Measurements from ENCODE around the gene EIF1AD. TPM values are rescaled to one million over a fixed set of nuclear protein-coding genes. Genes with fewer than 3 reads are reported as not detected.

The EIF1AD gene
- total RNA-seq (10 to 100 TPM; 28.7 to 35.0 TPM), polyA plus RNA-seq (10 to 100 TPM in 1 of 2 donors, 1 to 10 TPM in 1; 8.4 to 16.2 TPM)
- long read RNA-seq, donor 1, partial matches to known transcripts = 1 of 12 reads
- long read RNA-seq, donor 1, other reads (novel, unspliced or antisense) = 7 of 12 reads
- long read RNA-seq, donor 2, partial matches to known transcripts = 1 of 6 reads
- long read RNA-seq, donor 2, other reads (novel, unspliced or antisense) = 4 of 6 reads

DNA sequence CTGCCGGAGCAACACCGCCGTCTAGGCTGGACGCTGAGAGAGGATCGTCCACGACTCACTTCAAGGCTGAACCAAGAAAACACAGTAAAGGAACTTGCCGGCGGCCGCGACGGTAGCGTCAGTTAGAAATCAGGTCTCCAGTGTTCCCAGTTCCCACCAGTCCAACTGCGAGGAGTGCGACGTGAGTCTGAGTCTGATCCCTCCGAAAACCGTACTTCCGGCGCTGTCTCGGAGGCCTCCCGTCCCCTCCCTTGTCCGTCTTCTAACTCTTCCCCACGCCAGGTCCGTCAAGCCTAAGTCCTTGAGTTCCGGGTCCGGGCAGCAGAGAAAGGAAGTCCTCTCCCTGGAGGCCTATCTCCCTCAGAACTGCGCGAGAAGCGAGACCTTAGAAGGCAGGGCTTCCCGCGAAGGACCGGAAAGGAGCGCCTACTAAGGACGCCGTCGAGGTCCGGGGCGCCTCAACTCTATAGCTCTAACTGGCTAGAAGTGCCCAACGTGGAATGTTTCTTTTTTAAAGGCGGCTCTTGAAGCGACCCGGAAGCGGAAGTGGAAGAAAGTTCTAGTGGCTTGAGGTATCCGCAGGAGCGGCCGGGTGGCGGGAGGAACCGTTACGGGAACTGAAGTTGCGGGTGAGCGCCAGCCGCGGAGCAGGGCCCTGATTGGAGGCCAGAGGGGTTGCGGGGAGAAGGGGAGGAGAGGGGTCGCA, at the start of gene EIF1AD, which contains the start of gene BANF1:
EIF1AD (minus strand) TSS at position 216 of the 706 bp plus-strand sequence. CDS start 1,768 bp downstream, outside the sequence.
BANF1 (plus strand) TSS at position 562 of the 706 bp plus-strand sequence. CDS start 748 bp downstream, outside the sequence.
- Histone ChIP-seq H3K27me3 (ENCODE audit: control insufficient read depth in 1 of 2, insufficient read depth in 2 of 2, low read length in 1 of 2) (no peaks in the 10 kb centered on the region), H3K9me3 (ENCODE audit: control insufficient read depth, low read length) (no peaks in the 10 kb centered on the region), H3K4me3 (ENCODE audit: low read length in 2 of 2) (peak within 1 kb of the TSS; percentile 72 to 95), H3K36me3 (ENCODE audit: control insufficient read depth in 1 of 2, insufficient read depth in 2 of 2, low read length in 1 of 2) (peaks cover 3 to 11% of the 10 kb centered on the region in 2 donors), H3K4me1 (ENCODE audit: control insufficient read depth in 1 of 2, insufficient read depth in 2 of 2, low read length in 2 of 2) (no peaks in the 10 kb centered on the region), H3K27ac (ENCODE audit: low read depth in 1 of 2, low read length in 2 of 2) (peak within 1 kb of the TSS; percentile 65 to 95)
- 0 to 1% methylated on average over 55 of the region's 55 CpGs for WGBS, 2 donors
- ATAC-seq (ENCODE audit: low FRiP score) = peak; percentile 96
- DNase-seq = peak; percentile 94 to 95
- intact Hi-C loops (cut with DNase I) = loop anchor here in 1 of 2 donors (2.0 to 5.0 kb wide), 2 partner anchors 19 to 115 kb away; partner anchors contain the start of gene FIBP

- no peak for DNase-seq
- intact Hi-C loops (cut with DNase I) = no loop called here
- Histone ChIP-seq H3K27ac (ENCODE audit: low read depth in 1 of 2, low read length in 2 of 2) (peak overlapping the region in 1 of 2 donors; percentile 72), H3K27me3 (ENCODE audit: control insufficient read depth in 1 of 2, insufficient read depth in 2 of 2, low read length in 1 of 2) (no peaks in the 10 kb centered on the region), H3K9me3 (ENCODE audit: control insufficient read depth, low read length) (no peaks in the 10 kb centered on the region), H3K4me1 (ENCODE audit: control insufficient read depth in 1 of 2, insufficient read depth in 2 of 2, low read length in 2 of 2) (peaks cover 0 to 4% of the 10 kb centered on the region in 2 donors), H3K36me3 (ENCODE audit: control insufficient read depth in 1 of 2, insufficient read depth in 2 of 2, low read length in 1 of 2) (no peaks in the 10 kb centered on the region), H3K4me3 (ENCODE audit: low read length in 2 of 2) (peak overlapping the region; percentile 5 to 17)
- ATAC-seq (ENCODE audit: low FRiP score) = no peak
- 22% methylated on average over 12 of the region's 12 CpGs for WGBS, 2 donors
Measured at GRCh38 chr11:66051371-66051765, 49.4 kb upstream of the EIF1AD start.

DNA sequence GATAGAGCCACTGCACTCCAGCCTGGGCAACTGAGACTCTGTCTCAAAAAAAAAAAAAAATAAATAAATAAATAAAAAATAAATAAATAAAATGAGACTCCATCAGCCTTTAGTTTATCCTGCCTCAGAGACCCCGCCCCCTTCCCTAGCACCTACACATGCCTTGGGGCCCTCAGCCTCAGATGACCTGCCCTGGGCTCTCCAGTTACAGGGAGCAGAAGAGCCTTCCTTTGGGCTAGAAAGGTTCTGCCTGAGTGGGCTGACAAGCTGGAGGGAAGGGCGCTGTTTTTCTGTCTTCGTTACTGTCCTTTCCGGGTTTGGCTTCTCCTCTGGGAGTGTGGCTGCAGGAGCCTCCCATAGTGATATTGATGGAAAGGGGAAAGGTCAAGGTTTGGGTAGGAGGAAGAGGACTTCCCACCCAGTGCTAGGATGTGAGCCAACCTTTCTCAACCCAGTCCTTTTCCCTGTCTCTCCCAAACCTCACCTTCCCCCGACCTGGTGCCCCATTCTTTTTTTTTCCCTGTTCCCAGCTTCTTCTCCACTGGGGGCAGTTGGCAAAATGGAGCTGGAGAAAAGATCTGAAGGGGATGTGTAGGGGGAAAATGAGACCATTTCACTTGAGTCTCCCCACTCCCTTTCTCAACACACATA, 48.7 kb upstream of the EIF1AD start:
- ATAC-seq (ENCODE audit: low FRiP score) (no peak), DNase-seq (peak in 1 of 2 donors; percentile 25)
- Histone ChIP-seq H3K27me3 (ENCODE audit: control insufficient read depth in 1 of 2, insufficient read depth in 2 of 2, low read length in 1 of 2) (no peaks in the 10 kb centered on the region), H3K4me3 (ENCODE audit: low read length in 2 of 2) (no peak overlapping the region), H3K27ac (ENCODE audit: low read depth in 1 of 2, low read length in 2 of 2) (no peak overlapping the region), H3K36me3 (ENCODE audit: control insufficient read depth in 1 of 2, insufficient read depth in 2 of 2, low read length in 1 of 2) (no peaks in the 10 kb centered on the region), H3K9me3 (ENCODE audit: control insufficient read depth, low read length) (no peaks in the 10 kb centered on the region), H3K4me1 (ENCODE audit: control insufficient read depth in 1 of 2, insufficient read depth in 2 of 2, low read length in 2 of 2) (peaks cover 0 to 4% of the 10 kb centered on the region in 2 donors)
- intact Hi-C loops (cut with DNase I) = no loop called here
- 84 to 85% methylated on average over 5 of the region's 5 CpGs for whole genome bisulfite sequencing, 2 donors

DNA sequence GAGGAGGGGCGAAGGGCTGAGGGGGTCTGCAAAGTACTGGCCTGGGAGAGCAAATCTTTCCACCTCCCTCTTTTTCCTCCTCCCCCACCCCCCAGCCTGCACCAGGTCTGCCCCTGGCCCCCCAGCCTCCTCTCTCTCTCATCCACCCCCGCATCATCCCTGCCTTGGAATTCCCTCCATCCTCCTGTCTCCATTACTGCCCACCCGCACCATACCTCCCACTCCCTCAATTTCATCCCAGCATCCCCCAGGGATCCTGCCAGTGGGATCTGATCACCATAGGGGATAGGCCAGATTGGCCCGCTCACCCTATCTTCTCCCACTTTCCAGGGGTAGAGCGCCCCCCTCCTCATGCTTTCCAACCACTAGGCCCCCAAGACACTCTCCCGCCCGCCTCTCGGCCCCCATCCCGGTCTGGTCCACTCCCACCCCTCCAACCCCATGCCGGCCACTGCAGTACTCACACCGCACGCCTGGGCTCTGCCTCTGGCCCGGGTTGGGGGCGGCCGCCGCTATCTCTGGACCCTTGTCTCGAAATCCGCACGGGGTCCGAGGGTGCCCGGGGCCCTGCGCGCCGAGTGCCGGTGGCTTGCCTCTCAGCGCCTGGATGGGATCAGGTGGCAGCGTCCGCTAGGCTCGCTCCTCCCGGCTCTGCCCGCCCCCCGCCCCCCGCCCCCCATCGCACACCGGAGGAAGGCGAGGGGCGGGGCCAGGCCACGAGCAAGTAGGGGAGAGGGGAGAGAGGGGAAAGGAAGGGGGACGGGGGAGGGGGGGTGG, 46.8 kb upstream of the EIF1AD start, which contains the start of gene GAL3ST3:
GAL3ST3 (minus strand) TSS at position 615 of the 777 bp plus-strand sequence. CDS start 3,746 bp downstream, outside the sequence.
- 9 to 13% methylated on average over 33 to 39 of the region's 39 CpGs for WGBS, 2 donors
- H3K27ac ChIP-seq (ENCODE audit: low read depth in 1 of 2, low read length in 2 of 2) = no peak within 1 kb of the TSS
- H3K9me3 ChIP-seq (ENCODE audit: control insufficient read depth, low read length) = no peaks in the 10 kb centered on the region
- ATAC-seq (ENCODE audit: low FRiP score) (no peak), DNase-seq (peak in 1 of 2 donors; percentile 76)
- H3K4me3 ChIP-seq (ENCODE audit: low read length in 2 of 2) = no peak within 1 kb of the TSS
- no peaks in the 10 kb centered on the region for H3K36me3 ChIP-seq (ENCODE audit: control insufficient read depth in 1 of 2, insufficient read depth in 2 of 2, low read length in 1 of 2)
- H3K4me1 ChIP-seq (ENCODE audit: control insufficient read depth in 1 of 2, insufficient read depth in 2 of 2, low read length in 2 of 2) = peaks cover 0 to 4% of the 10 kb centered on the region in 2 donors
- intact Hi-C loops (cut with DNase I) = no loop called here
- H3K27me3 ChIP-seq (ENCODE audit: control insufficient read depth in 1 of 2, insufficient read depth in 2 of 2, low read length in 1 of 2) = no peaks in the 10 kb centered on the region

GRCh38 chr11:66047541-66048365, 45.8 kb upstream of the EIF1AD start:
- Histone ChIP-seq H3K27ac (ENCODE audit: low read depth in 1 of 2, low read length in 2 of 2) (no peak overlapping the region), H3K9me3 (ENCODE audit: control insufficient read depth, low read length) (no peaks in the 10 kb centered on the region), H3K27me3 (ENCODE audit: control insufficient read depth in 1 of 2, insufficient read depth in 2 of 2, low read length in 1 of 2) (no peaks in the 10 kb centered on the region), H3K36me3 (ENCODE audit: control insufficient read depth in 1 of 2, insufficient read depth in 2 of 2, low read length in 1 of 2) (no peaks in the 10 kb centered on the region), H3K4me1 (ENCODE audit: control insufficient read depth in 1 of 2, insufficient read depth in 2 of 2, low read length in 2 of 2) (no peaks in the 10 kb centered on the region), H3K4me3 (ENCODE audit: low read length in 2 of 2) (no peak overlapping the region)
- ATAC-seq (ENCODE audit: low FRiP score) (no peak), DNase-seq (peak in 1 of 2 donors; percentile 68)
- intact Hi-C loops (cut with DNase I) = no loop called here
- 39% methylated on average over 11 of the region's 11 CpGs for WGBS, 2 donors

GRCh38 chr11:66046901-66047300, 44.9 kb upstream of the EIF1AD start:
- no peak overlapping the region for H3K27ac ChIP-seq (ENCODE audit: low read depth in 1 of 2, low read length in 2 of 2)
- WGBS, 2 donors = 94 to 95% methylated on average over 3 of the region's 3 CpGs

GRCh38 chr11:66045177-66045639, 43.3 kb upstream of the EIF1AD start:
- H3K27ac ChIP-seq (ENCODE audit: low read depth in 1 of 2, low read length in 2 of 2) = no peak overlapping the region
- ATAC-seq (ENCODE audit: low FRiP score) (peak; percentile 77), DNase-seq (peak; percentile 80 to 93)
- H3K9me3 ChIP-seq (ENCODE audit: control insufficient read depth, low read length) = no peaks in the 10 kb centered on the region
- H3K27me3 ChIP-seq (ENCODE audit: control insufficient read depth in 1 of 2, insufficient read depth in 2 of 2, low read length in 1 of 2) = no peaks in the 10 kb centered on the region
- 16 to 21% methylated on average over 11 of the region's 11 CpGs for WGBS, 2 donors
- H3K4me3 ChIP-seq (ENCODE audit: low read length in 2 of 2) = no peak overlapping the region
- H3K36me3 ChIP-seq (ENCODE audit: control insufficient read depth in 1 of 2, insufficient read depth in 2 of 2, low read length in 1 of 2) = no peaks in the 10 kb centered on the region
- intact Hi-C loops (cut with DNase I) = no loop called here
- H3K4me1 ChIP-seq (ENCODE audit: control insufficient read depth in 1 of 2, insufficient read depth in 2 of 2, low read length in 2 of 2) = no peaks in the 10 kb centered on the region

More at GRCh38 chr11:66046901-66047300, 44.9 kb upstream of the EIF1AD start:
- Histone ChIP-seq H3K36me3 (ENCODE audit: control insufficient read depth in 1 of 2, insufficient read depth in 2 of 2, low read length in 1 of 2) (no peaks in the 10 kb centered on the region), H3K27me3 (ENCODE audit: control insufficient read depth in 1 of 2, insufficient read depth in 2 of 2, low read length in 1 of 2) (no peaks in the 10 kb centered on the region), H3K4me3 (ENCODE audit: low read length in 2 of 2) (no peak overlapping the region), H3K4me1 (ENCODE audit: control insufficient read depth in 1 of 2, insufficient read depth in 2 of 2, low read length in 2 of 2) (no peaks in the 10 kb centered on the region), H3K9me3 (ENCODE audit: control insufficient read depth, low read length) (no peaks in the 10 kb centered on the region)
- DNase-seq (no peak), ATAC-seq (ENCODE audit: low FRiP score) (no peak)
- intact Hi-C loops (cut with DNase I) = no loop called here
